GM12878 (cell line): ENCODE results near the gene PRKCD. TPM values are rescaled to one million over a fixed set of nuclear protein-coding genes. Genes with fewer than 3 reads are reported as not detected.

Experiments
- BACH1 ChIP-seq: fragments of 450-650 bp; IDR thresholded peaks from 2 replicates; pipeline ENCODE4 v1.6.1; 2017; ENCODE audit warnings: mild to moderate bottlenecking, borderline replicate concordance
- BRCA1 ChIP-seq: IDR thresholded peaks from 2 replicates; pipeline ENCODE4 v1.6.1; 2011; ENCODE audit warnings: low read depth, low read length, improper control_type of control experiment
- CBFB ChIP-seq: IDR thresholded peaks from 2 replicates; pipeline ENCODE4 v1.6.1; 2016; ENCODE audit warnings: antibody characterized with exemption, low read depth
- CBX3 ChIP-seq: fragments of 200-600 bp; sonication (generic); IDR thresholded peaks from 2 replicates; pipeline ENCODE4 v1.6.1; 2016; ENCODE audit warnings: low read depth, borderline replicate concordance
- EGR1 ChIP-seq, 2 experiments: IDR thresholded peaks; 1 replicate in 1 of 2; 2 replicates in 1 of 2; pipeline ENCODE4 v1.6.1; 2011 to 2012; ENCODE audit warnings: low read depth in 2 of 2, low read length in 2 of 2, borderline replicate concordance in 1 of 2, mild to moderate bottlenecking in 1 of 2, moderate library complexity in 1 of 2
- EZH2 ChIP-seq: IDR thresholded peaks from 2 replicates; pipeline ENCODE4 v1.6.1; 2012; ENCODE audit warnings: low read depth, mild to moderate bottlenecking, control low read depth, inconsistent platforms, low read length, borderline replicate concordance; ENCODE audit not compliant: control insufficient read depth
- GATAD2B ChIP-seq: fragments of 450-650 bp; conservative IDR thresholded peaks from 2 replicates; pipeline ENCODE4 v1.6.1; 2017; ENCODE audit warnings: low read depth, mild to moderate bottlenecking, moderate library complexity
- HDAC2 ChIP-seq: fragments of 200-600 bp; sonication (generic); IDR thresholded peaks from 2 replicates; pipeline ENCODE4 v1.6.1; 2017
- MAX ChIP-seq: IDR thresholded peaks from 2 replicates; pipeline ENCODE4 v1.6.1; 2012; ENCODE audit warnings: low read depth, low read length, improper control_type of control experiment
- NBN ChIP-seq: fragments of 450-650 bp; IDR thresholded peaks from 2 replicates; pipeline ENCODE4 v1.6.1; 2016
- PKNOX1 ChIP-seq: fragments of 450-650 bp; IDR thresholded peaks from 2 replicates; pipeline ENCODE4 v1.6.1; 2016; ENCODE audit warnings: mild to moderate bottlenecking
- POLR2A ChIP-seq: IDR thresholded peaks from 2 replicates; pipeline ENCODE4 v1.6.1; 2011; ENCODE audit warnings: low read depth, mild to moderate bottlenecking, low read length
- POU2F2 ChIP-seq: IDR thresholded peaks from 3 replicates; pipeline ENCODE4 v1.6.1; 2011; ENCODE audit warnings: low read depth, mild to moderate bottlenecking, low read length, borderline replicate concordance
- PRDM15 ChIP-seq: fragments of 450-650 bp; formaldehyde crosslinking; IDR thresholded peaks from 2 replicates; pipeline ENCODE4 v1.4.0; 2020; ENCODE audit warnings: mild to moderate bottlenecking, moderate library complexity
- SPI1 ChIP-seq: IDR thresholded peaks from 2 replicates; pipeline ENCODE4 v1.6.1; 2011; ENCODE audit warnings: low read depth, mild to moderate bottlenecking, low read length, moderate library complexity, borderline replicate concordance; ENCODE audit not compliant: insufficient read depth
- STAT1 ChIP-seq: fragments of 450-650 bp; conservative IDR thresholded peaks from 2 replicates; pipeline ENCODE4 v1.6.1; 2014; ENCODE audit warnings: antibody characterized with exemption, mild to moderate bottlenecking
- TARDBP ChIP-seq: IDR thresholded peaks from 2 replicates; pipeline ENCODE4 v1.6.1; 2016; ENCODE audit warnings: borderline replicate concordance
- TBL1XR1 ChIP-seq: IDR thresholded peaks from 2 replicates; pipeline ENCODE4 v1.6.1; 2012; ENCODE audit warnings: low read depth, low read length, improper control_type of control experiment
- TCF7 ChIP-seq: IDR thresholded peaks from 2 replicates; pipeline ENCODE4 v1.6.1; 2014; ENCODE audit warnings: antibody characterized with exemption, borderline replicate concordance
- ZNF217 ChIP-seq: fragments of 450-650 bp; IDR thresholded peaks from 2 replicates; pipeline ENCODE4 v1.6.1; 2017; ENCODE audit warnings: antibody characterized with exemption, mild to moderate bottlenecking
- ZNF592 ChIP-seq: fragments of 450-650 bp; IDR thresholded peaks from 2 replicates; pipeline ENCODE4 v1.6.1; 2017; ENCODE audit warnings: mild to moderate bottlenecking, moderate library complexity
- ZSCAN29 ChIP-seq: fragments of 450-650 bp; IDR thresholded peaks from 2 replicates; pipeline ENCODE4 v1.6.1; 2017; ENCODE audit warnings: mild to moderate bottlenecking, moderate library complexity
- polyA plus RNA-seq, 11 experiments: library from polyadenylated mRNA; depleted of rRNA in 4 of 11; unstranded in 6 of 11; stranded (reverse) in 5 of 11; fragments of >200 nt; fragmentation: Nextera tagmentation in 4 of 11; fragmentation: Illumina TruSeq in 1 of 11; extraction: Ambion mirVana in 4 of 11; extraction: Trizol in 1 of 11; gene quantifications; 1 replicate in 1 of 11; 2 replicates in 10 of 11; pipeline versions ENCODE4 v1.2.1 to v1.2.3, GENCODE V29; 2011 to 2016; ENCODE audit warnings: inconsistent platforms in 2 of 11, missing spikeins in 2 of 11, low read depth in 1 of 11
- total RNA-seq, 4 experiments: library from RNA; depleted of rRNA in 3 of 4; stranded (reverse); fragments of >200 nt in 3 of 4; fragmentation: Illumina TruSeq in 1 of 4; extraction: Trizol in 1 of 4; gene quantifications; 2 replicates each; pipeline versions ENCODE4 v1.2.1 to v1.2.3, GENCODE V29; 2013 to 2021

PRKCD gene
- total and polyA plus RNA-seq, 10 of the 15 experiments (the other 5 are each of a cell fraction or from before 2014, with no cell fraction given): 10.0 to 114 (median 42.4) TPM

- 0 out of 2 replicates have a peak, but pooled peaks have one; percentile 46 for TF ChIP-seq ZNF592
- TF ChIP-seq GATAD2B: peak; percentile 56
- no peak for TF ChIP-seq TARDBP
- peak; percentile 64 for TF ChIP-seq POLR2A
- TF ChIP-seq ZNF217: no peak
- peak; percentile 28; the same call in 1 of the 2 replicates for TF ChIP-seq SPI1
- 0 out of 2 replicates have a peak, but pooled peaks have one; percentile 46 for TF ChIP-seq STAT1
- no peak for TF ChIP-seq PRDM15 (CRISPR knock-in tag)
- no peak for TF ChIP-seq TBL1XR1
- no peak for TF ChIP-seq EZH2
- no peak for TF ChIP-seq POU2F2
- TF ChIP-seq HDAC2: no peak
- TF ChIP-seq TCF7: no peak
- TF ChIP-seq MAX: no peak; the same call in 1 of the 2 replicates
- peak; percentile 72; the same call in 1 of the 2 replicates for TF ChIP-seq CBFB
- TF ChIP-seq EGR1 (IDR thresholded peaks at IDR 0.05; ENCODE audit: borderline replicate concordance in 1 of 2, low read depth in 2 of 2, low read length in 2 of 2): 0 out of 3 replicates have a peak, but pooled peaks of 1 of the 2 experiments have one; percentile 18
- TF ChIP-seq NBN: peak; percentile 63; the same call in 1 of the 2 replicates
- TF ChIP-seq BRCA1: peak; percentile 78
- no peak for TF ChIP-seq ZSCAN29
- TF ChIP-seq CBX3: no peak
- TF ChIP-seq PKNOX1: peak; percentile 25; the same call in 1 of the 2 replicates
- peak; percentile 24; the same call in 1 of the 2 replicates for TF ChIP-seq BACH1
These were observed 35.8 kb downstream of the PRKCD start (continued) for GRCh38 chr3:53196575-53197407.
